IMR-90 (cell line): ENCODE measurements around the gene PLSCR3.

Source experiments
- CEBPB ChIP-seq: IDR thresholded peaks from 2 replicates; pipeline ENCODE4 v1.6.1; 2012; ENCODE audit warnings: low read depth, low read length, improper control_type of control experiment
- CHD1 ChIP-seq: IDR thresholded peaks from 2 replicates; pipeline ENCODE4 v1.6.1; 2012; ENCODE audit warnings: low read depth, low read length, improper control_type of control experiment
- MXI1 ChIP-seq: IDR thresholded peaks from 2 replicates; pipeline ENCODE4 v1.6.1; 2012; ENCODE audit warnings: low read depth, mild to moderate bottlenecking, low read length, moderate library complexity, borderline replicate concordance
- POLR2A ChIP-seq: IDR thresholded peaks from 2 replicates; pipeline ENCODE4 v1.6.1; 2012; ENCODE audit warnings: mild to moderate bottlenecking, low read depth, low read length
- RCOR1 ChIP-seq: IDR thresholded peaks from 2 replicates; pipeline ENCODE4 v1.6.1; 2012; ENCODE audit warnings: mild to moderate bottlenecking, low read length, improper control_type of control experiment; ENCODE audit not compliant: insufficient replicate concordance
- RFX5 ChIP-seq: IDR thresholded peaks from 2 replicates; pipeline ENCODE4 v1.8.0; 2012; ENCODE audit warnings: low read depth, mild to moderate bottlenecking, low read length, moderate library complexity
- SMC3 ChIP-seq: fragments of 150-350 bp; IDR thresholded peaks from 2 replicates; pipeline ENCODE4 v1.6.1; 2016; ENCODE audit warnings: low read depth, mild to moderate bottlenecking, antibody characterized with exemption, low read length, moderate library complexity
- TF ChIP-seq, protein P1 (sequence below): conservative IDR thresholded peaks from 2 replicates; pipeline ENCODE4 v1.5.1; 2012; ENCODE audit warnings: mild to moderate bottlenecking, low read depth, low read length, improper control_type of control experiment
- TF ChIP-seq, protein P2 (sequence below): fragments of 150-350 bp; IDR thresholded peaks from 2 replicates; pipeline ENCODE4 v1.6.1; 2016; ENCODE audit warnings: low read depth, mild to moderate bottlenecking, low read length, moderate library complexity, borderline replicate concordance

DNA sequence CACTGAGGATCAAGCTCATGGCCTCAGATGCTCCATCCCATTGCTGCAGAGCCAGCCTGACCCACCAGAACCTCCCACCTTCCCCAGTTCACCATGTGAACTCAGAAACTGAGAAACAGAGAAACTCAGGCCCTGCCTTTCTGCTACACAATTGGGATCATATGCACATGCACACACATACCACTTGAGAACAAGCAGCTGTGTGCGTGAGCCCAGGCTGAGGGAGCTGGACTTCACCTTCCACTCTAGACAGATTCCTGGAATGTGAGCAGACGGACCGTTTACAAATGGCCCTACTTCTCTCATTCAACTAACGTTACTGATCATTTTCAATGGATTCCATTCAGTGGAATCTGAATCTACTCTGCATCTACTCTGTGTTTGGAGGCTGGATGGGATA lies 29.4 kb upstream of the PLSCR3 start:
- TF ChIP-seq POLR2A, result no peak
- TF ChIP-seq, protein P1, sequence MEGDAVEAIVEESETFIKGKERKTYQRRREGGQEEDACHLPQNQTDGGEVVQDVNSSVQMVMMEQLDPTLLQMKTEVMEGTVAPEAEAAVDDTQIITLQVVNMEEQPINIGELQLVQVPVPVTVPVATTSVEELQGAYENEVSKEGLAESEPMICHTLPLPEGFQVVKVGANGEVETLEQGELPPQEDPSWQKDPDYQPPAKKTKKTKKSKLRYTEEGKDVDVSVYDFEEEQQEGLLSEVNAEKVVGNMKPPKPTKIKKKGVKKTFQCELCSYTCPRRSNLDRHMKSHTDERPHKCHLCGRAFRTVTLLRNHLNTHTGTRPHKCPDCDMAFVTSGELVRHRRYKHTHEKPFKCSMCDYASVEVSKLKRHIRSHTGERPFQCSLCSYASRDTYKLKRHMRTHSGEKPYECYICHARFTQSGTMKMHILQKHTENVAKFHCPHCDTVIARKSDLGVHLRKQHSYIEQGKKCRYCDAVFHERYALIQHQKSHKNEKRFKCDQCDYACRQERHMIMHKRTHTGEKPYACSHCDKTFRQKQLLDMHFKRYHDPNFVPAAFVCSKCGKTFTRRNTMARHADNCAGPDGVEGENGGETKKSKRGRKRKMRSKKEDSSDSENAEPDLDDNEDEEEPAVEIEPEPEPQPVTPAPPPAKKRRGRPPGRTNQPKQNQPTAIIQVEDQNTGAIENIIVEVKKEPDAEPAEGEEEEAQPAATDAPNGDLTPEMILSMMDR, result no peak
- no peak for TF ChIP-seq CHD1
- no peak for TF ChIP-seq MXI1
- no peak for TF ChIP-seq SMC3
- no peak for TF ChIP-seq RFX5
- no peak for TF ChIP-seq CEBPB
- TF ChIP-seq, protein P2, sequence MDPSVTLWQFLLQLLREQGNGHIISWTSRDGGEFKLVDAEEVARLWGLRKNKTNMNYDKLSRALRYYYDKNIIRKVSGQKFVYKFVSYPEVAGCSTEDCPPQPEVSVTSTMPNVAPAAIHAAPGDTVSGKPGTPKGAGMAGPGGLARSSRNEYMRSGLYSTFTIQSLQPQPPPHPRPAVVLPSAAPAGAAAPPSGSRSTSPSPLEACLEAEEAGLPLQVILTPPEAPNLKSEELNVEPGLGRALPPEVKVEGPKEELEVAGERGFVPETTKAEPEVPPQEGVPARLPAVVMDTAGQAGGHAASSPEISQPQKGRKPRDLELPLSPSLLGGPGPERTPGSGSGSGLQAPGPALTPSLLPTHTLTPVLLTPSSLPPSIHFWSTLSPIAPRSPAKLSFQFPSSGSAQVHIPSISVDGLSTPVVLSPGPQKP, result no peak
- TF ChIP-seq RCOR1, result no peak
